Adrenal gland (tissue), 12 donors: ENCODE measurements around the gene RCOR1. TPM values are rescaled to one million over a fixed set of nuclear protein-coding genes. Genes with fewer than 3 reads are reported as not detected.

Experiments
- DNase-seq, 7 donors: peaks; one replicate each; pipeline ENCODE4 v3.0.0-alpha.2; 2019 to 2020
- H3K27ac ChIP-seq, 5 donors: fragments of 200-600 bp; sonication (generic) in 4 of 5; 1 replicate in 3 of 5; 2 replicates in 2 of 5; pipeline versions ENCODE4 v1.5.1 to v1.8.0; 2016 to 2020; ENCODE audit warnings: mild to moderate bottlenecking in 1 of 5
- H3K27me3 ChIP-seq: fragments of 200-600 bp; 2 replicates; pipeline ENCODE4 v1.8.0; 2021
- H3K36me3 ChIP-seq, 2 donors: fragments of 200-600 bp; replicated peaks in 1 of 2; 1 replicate in 1 of 2; 2 replicates in 1 of 2; pipeline versions ENCODE4 v1.5.1 to v1.8.0; 2018 to 2022
- H3K4me1 ChIP-seq, 2 donors: fragments of 200-600 bp; replicated peaks in 1 of 2; 1 replicate in 1 of 2; 2 replicates in 1 of 2; pipeline versions ENCODE4 v1.5.1 to v1.8.0; 2018 to 2021
- H3K4me3 ChIP-seq, 4 donors: fragments of 200-600 bp; sonication (generic) in 3 of 4; one replicate each; pipeline ENCODE4 v1.5.1; 2016 to 2018
- H3K9me3 ChIP-seq, 3 donors: fragments of 200-600 bp; sonication (generic) in 1 of 3; replicated peaks in 1 of 3; 1 replicate in 2 of 3; 2 replicates in 1 of 3; pipeline versions ENCODE4 v1.5.1 to v1.8.0; 2016 to 2021
- CTCF ChIP-seq, 6 experiments: fragments of 450-650 bp in 4 of 6; fragments of 200-600 bp in 2 of 6; sonication (generic) in 1 of 6; IDR thresholded peaks; 1 replicate in 5 of 6; 2 replicates in 1 of 6; pipeline versions ENCODE4 v1.5.1 to v1.8.0; 2016 to 2021; ENCODE audit warnings: antibody characterized with exemption in 6 of 6, mild to moderate bottlenecking in 2 of 6, moderate library complexity in 1 of 6
- POLR2A ChIP-seq, 2 donors: fragments of 450-650 bp; IDR thresholded peaks; one replicate each; pipeline ENCODE4 v1.6.1; 2017; ENCODE audit warnings: antibody characterized with exemption in 2 of 2, mild to moderate bottlenecking in 2 of 2, moderate library complexity in 1 of 2
- WGBS, 4 donors: extraction: QIAGEN DNeasy Blood & Tissue Kit in 2 of 4; methylation state at CpG; one replicate each; pipeline versions ENCODE4 v1.1.5 to v1.1.7; 2013 to 2017; 5-methylcytosine and 5-hydroxymethylcytosine counted together
- intact Hi-C, 2 donors: fragments of 100-400 bp; cut with DNase I; formaldehyde crosslinking; loops; one replicate each; pipeline versions ENCODE4 v1.14.1 to v1.15.0; 2022 to 2023
- polyA plus RNA-seq, 3 donors: library from polyadenylated mRNA; stranded (reverse); fragments of 200-250 nt in 2 of 3; fragments of 350-450 nt in 1 of 3; fragmentation: Illumina TruSeq in 1 of 3; extraction: RNeasy Lipid Tissue Mini Kit (QIAGEN cat#74804) in 1 of 3; gene quantifications; one replicate each; pipeline ENCODE4 v1.2.3, GENCODE V29; 2013 to 2014
- total RNA-seq, 9 donors: library from RNA; depleted of rRNA in 4 of 9; stranded (reverse); fragments of >200 nt in 4 of 9; fragments of 120-200 nt in 1 of 9; fragmentation: NEBNext Ultra II Directional in 1 of 9; extraction: Animal tissue kit (Norgen Biotek cat#: 25700) in 1 of 9; gene quantifications; one replicate each; pipeline versions ENCODE4 v1.1.0 to v1.2.4, GENCODE V29; 2013 to 2023
- donor health status: healthy with polysubstance abuse.
- donor health status: Bipolar disorder and iron deficiency.
- donor health status: DM: yes; HTN: yes; CAD: no.
- donor health status: DM: no; HTN: no; CAD: no.
- donor health status: DM: no; HTN: no; CAD: no.
- donor health status: DM: yes; HTN: yes; CAD: no.

RCOR1 gene
- total and polyA plus RNA-seq, 12 donors = 3.8 to 17.7 (median 11.3) TPM

- intact Hi-C loops = no loop called here
- Histone ChIP-seq H3K9me3 (no peaks in the 10 kb centered on the region), H3K4me3 (no peak overlapping the region), H3K27me3 (no peaks in the 10 kb centered on the region), H3K36me3 (no peaks in the 10 kb centered on the region), H3K4me1 (peaks cover 0 to 19% of the 10 kb centered on the region in 2 donors), H3K27ac (no peak overlapping the region)
- no peak for TF ChIP-seq POLR2A (IDR thresholded peaks at IDR 0.05)
- TF ChIP-seq CTCF (IDR thresholded peaks at IDR 0.05) = no peak
- DNase-seq = no peak
These were observed 62.7 kb downstream of the RCOR1 start for GRCh38 chr14:102655137-102655536.

GRCh38 chr14:102659797-102660196 lies 67.3 kb downstream of the RCOR1 start:
- Histone ChIP-seq H3K27me3 (no peaks in the 10 kb centered on the region), H3K27ac (no peak overlapping the region), H3K4me1 (peaks cover 13 to 24% of the 10 kb centered on the region in 2 donors), H3K9me3 (no peaks in the 10 kb centered on the region), H3K4me3 (no peak overlapping the region), H3K36me3 (no peaks in the 10 kb centered on the region)
- peak in 1 of 7 donors; percentile 16 for DNase-seq
- TF ChIP-seq POLR2A (IDR thresholded peaks at IDR 0.05) = no peak
- TF ChIP-seq CTCF (IDR thresholded peaks at IDR 0.05) = no peak
- intact Hi-C loops = no loop called here
- 57 to 61% (median 57%) methylated on average over 4 of the region's 4 CpGs for WGBS, 4 donors

GRCh38 chr14:102661614-102662013 lies 69.2 kb downstream of the RCOR1 start:
- no peaks in the 10 kb centered on the region for H3K36me3 ChIP-seq
- H3K4me1 ChIP-seq = peaks cover 13 to 18% of the 10 kb centered on the region in 2 donors
- no peak for DNase-seq
- intact Hi-C loops = no loop called here
- H3K27me3 ChIP-seq = no peaks in the 10 kb centered on the region
- H3K4me3 ChIP-seq = no peak overlapping the region
- TF ChIP-seq CTCF (IDR thresholded peaks at IDR 0.05) (no peak), POLR2A (IDR thresholded peaks at IDR 0.05) (no peak)
- 88 to 96% (median 92%) methylated on average over 4 of the region's 4 CpGs for whole genome bisulfite sequencing, 4 donors
- H3K27ac ChIP-seq = no peak overlapping the region
- H3K9me3 ChIP-seq = no peaks in the 10 kb centered on the region

- Histone ChIP-seq H3K36me3 (no peaks in the 10 kb centered on the region), H3K4me1 (peaks cover 13 to 18% of the 10 kb centered on the region in 2 donors), H3K4me3 (no peak overlapping the region), H3K27me3 (no peaks in the 10 kb centered on the region), H3K27ac (peak overlapping the region in 1 of 5 donors; percentile 14), H3K9me3 (no peaks in the 10 kb centered on the region)
- intact Hi-C loops = no loop called here
- WGBS, 4 donors = 56 to 68% (median 62%) methylated on average over 7 of the region's 7 CpGs
- no peak for DNase-seq
- TF ChIP-seq CTCF (IDR thresholded peaks at IDR 0.05) = no peak
- TF ChIP-seq POLR2A (IDR thresholded peaks at IDR 0.05) = no peak
These were observed 70.4 kb downstream of the RCOR1 start for GRCh38 chr14:102662636-102663430.
